Activated CD8-positive, alpha-beta T cell treated with anti-CD3 and anti-CD28 coated beads for 36 hours (primary cell): ENCODE measurements around the gene PHKA1. TPM values are rescaled to one million over a fixed set of nuclear protein-coding genes. Genes with fewer than 3 reads are reported as not detected.

Experiments used
- ATAC-seq: fragments of 200-7000 bp; cut with Tn5 transposase; one replicate; pipeline ENCODE4 v1.10.0; 2021; ENCODE audit warnings: mild to moderate bottlenecking, moderate library complexity
- CTCF ChIA-PET: fragments of 350-600 bp; sonication (Branson Sonifier 250); formaldehyde crosslinking; loops from one replicate; lab custom pipeline; 2021; ENCODE audit warnings: antibody characterized with exemption; lab: Charles Lee
- POLR2A ChIA-PET: fragments of 350-600 bp; sonication (Branson Sonifier 250); formaldehyde crosslinking; loops from one replicate; lab custom pipeline; 2021; ENCODE audit warnings: antibody characterized with exemption; lab: Charles Lee
- DNase-seq: peaks from one replicate; pipeline ENCODE4 v3.0.0-alpha.2; 2020
- H3K27ac Mint-ChIP-seq: one replicate; pipeline ENCODE4 v1.8.0; 2021; ENCODE audit warnings: mild to moderate bottlenecking, mixed read lengths
- H3K27me3 Mint-ChIP-seq: one replicate; pipeline ENCODE4 v1.8.0; 2021; ENCODE audit warnings: mixed read lengths
- H3K36me3 Mint-ChIP-seq: one replicate; pipeline ENCODE4 v1.8.0; 2021; ENCODE audit warnings: low read depth, mixed read lengths
- H3K4me1 Mint-ChIP-seq: one replicate; pipeline ENCODE4 v1.8.0; 2021; ENCODE audit warnings: low read depth, mixed read lengths
- H3K4me3 Mint-ChIP-seq: one replicate; pipeline ENCODE4 v1.8.0; 2021; ENCODE audit warnings: mild to moderate bottlenecking, moderate library complexity, mixed read lengths
- H3K9me3 Mint-ChIP-seq: one replicate; pipeline ENCODE4 v1.8.0; 2021; ENCODE audit warnings: mixed read lengths
- CTCF ChIP-seq: fragments of 200-600 bp; IDR thresholded peaks from one replicate; pipeline ENCODE4 v1.8.0; 2022; ENCODE audit warnings: antibody characterized with exemption, mild to moderate bottlenecking
- intact Hi-C: fragments of 100-400 bp; cut with micrococcal nuclease; formaldehyde crosslinking; loops from one replicate; pipeline ENCODE4 v1.10.0; 2022
- total RNA-seq, 2 experiments: library from RNA; stranded (reverse); gene quantifications; one replicate each; pipeline ENCODE4 v1.2.3, GENCODE V29; 2021

PHKA1 gene
- total RNA-seq, 2 experiments from 2014 or later, result 6.9 to 8.0 TPM

- Mint-ChIP-seq H3K27ac (no peak overlapping the region), H3K27me3 (no peaks in the 10 kb centered on the region), H3K9me3 (no peaks in the 10 kb centered on the region), H3K4me3 (no peak overlapping the region), H3K36me3 (peaks cover 2% of the 10 kb centered on the region), H3K4me1 (peaks cover 8% of the 10 kb centered on the region)
- DNase-seq, result no peak
- intact Hi-C loops, result no loop called here
- ChIA-PET POLR2A (no interaction called here), CTCF (no interaction called here)
- ATAC-seq, result no peak
- no peak for TF ChIP-seq CTCF
Measured at GRCh38 chrX:72666451-72666850, 47.7 kb downstream of the PHKA1 start.

GRCh38 chrX:72663737-72664136 lies 50.4 kb downstream of the PHKA1 start:
- Mint-ChIP-seq H3K4me3 (no peak overlapping the region), H3K27ac (no peak overlapping the region), H3K27me3 (no peaks in the 10 kb centered on the region), H3K36me3 (peaks cover 2% of the 10 kb centered on the region), H3K4me1 (peaks cover 8% of the 10 kb centered on the region), H3K9me3 (no peaks in the 10 kb centered on the region)
- CTCF ChIA-PET, result no interaction called here
- ATAC-seq, result no peak
- POLR2A ChIA-PET, result no interaction called here
- no peak for TF ChIP-seq CTCF
- intact Hi-C loops, result no loop called here
- no peak for DNase-seq

- ChIA-PET POLR2A (no interaction called here), CTCF (no interaction called here)
- TF ChIP-seq CTCF, result no peak
- H3K27me3 Mint-ChIP-seq, result no peaks in the 10 kb centered on the region
- intact Hi-C loops, result no loop called here
- DNase-seq (no peak), ATAC-seq (no peak)
- H3K4me3 Mint-ChIP-seq, result no peak overlapping the region
- H3K36me3 Mint-ChIP-seq, result peaks cover 5% of the 10 kb centered on the region
- H3K4me1 Mint-ChIP-seq, result peaks cover 8% of the 10 kb centered on the region
- no peaks in the 10 kb centered on the region for H3K9me3 Mint-ChIP-seq
- no peak overlapping the region for H3K27ac Mint-ChIP-seq
Measured at GRCh38 chrX:72662020-72662747, 51.9 kb downstream of the PHKA1 start.

GRCh38 chrX:72659723-72660122 lies 54.4 kb downstream of the PHKA1 start:
- peaks cover 8% of the 10 kb centered on the region for H3K4me1 Mint-ChIP-seq
- TF ChIP-seq CTCF, result no peak
- no peaks in the 10 kb centered on the region for H3K9me3 Mint-ChIP-seq
- ATAC-seq (no peak), DNase-seq (no peak)
- no peak overlapping the region for H3K4me3 Mint-ChIP-seq
- no peaks in the 10 kb centered on the region for H3K27me3 Mint-ChIP-seq
- ChIA-PET CTCF (no interaction called here), POLR2A (no interaction called here)
- H3K27ac Mint-ChIP-seq, result no peak overlapping the region
- intact Hi-C loops, result no loop called here
- peaks cover 6% of the 10 kb centered on the region for H3K36me3 Mint-ChIP-seq

- Mint-ChIP-seq H3K4me1 (no peaks in the 10 kb centered on the region), H3K4me3 (no peak overlapping the region), H3K27me3 (no peaks in the 10 kb centered on the region), H3K36me3 (peaks cover 7% of the 10 kb centered on the region), H3K9me3 (no peaks in the 10 kb centered on the region), H3K27ac (no peak overlapping the region)
- ATAC-seq (no peak), DNase-seq (no peak)
- CTCF ChIA-PET, result no interaction called here
- intact Hi-C loops, result no loop called here
- POLR2A ChIA-PET, result no interaction called here
- no peak for TF ChIP-seq CTCF
Measured at GRCh38 chrX:72652082-72652481, 62.0 kb downstream of the PHKA1 start.
